IMR-90 (cell line): ENCODE data around the gene CRYGN.

Source experiments
- CTCF ChIP-seq: conservative IDR thresholded peaks from 2 replicates; pipeline ENCODE4 v1.5.1; 2012; ENCODE audit warnings: mild to moderate bottlenecking, low read depth, low read length, improper control_type of control experiment
- MAFK ChIP-seq: IDR thresholded peaks from 2 replicates; pipeline ENCODE4 v1.6.1; 2012; ENCODE audit warnings: low read depth, low read length, improper control_type of control experiment

GRCh38 chr7:151435971-151436370 is 4.0 kb downstream of the CRYGN start:
- TF ChIP-seq CTCF (no peak), MAFK (no peak)
